B cell (primary cell): ENCODE data around the gene ZBTB48. TPM values are rescaled to one million over a fixed set of nuclear protein-coding genes. Genes with fewer than 3 reads are reported as not detected.

Source experiments
- ATAC-seq: fragments of 200-7000 bp; cut with Tn5 transposase; one replicate; pipeline ENCODE4 v1.10.0; 2021; ENCODE audit warnings: low read depth, mild to moderate bottlenecking, moderate number of reproducible peaks, moderate library complexity
- CTCF ChIA-PET: fragments of 350-600 bp; sonication (Branson Sonifier 250); formaldehyde crosslinking; loops from one replicate; lab custom pipeline; 2021; ENCODE audit warnings: antibody characterized with exemption, inconsistent platforms; lab: Charles Lee
- POLR2A ChIA-PET: fragments of 350-600 bp; sonication (Branson Sonifier 250); formaldehyde crosslinking; loops from one replicate; lab custom pipeline; 2021; ENCODE audit warnings: antibody characterized with exemption; lab: Charles Lee
- DNase-seq: peaks from one replicate; pipeline ENCODE4 v3.0.0; 2013
- H2AFZ ChIP-seq: 2 replicates; pipeline ENCODE4 v1.6.1; 2012; ENCODE audit warnings: mild to moderate bottlenecking, low read depth, low read length; ENCODE audit not compliant: insufficient read depth, poor library complexity, severe bottlenecking
- H3K27ac ChIP-seq, 2 donors: 1 replicate in 1 of 2; 2 replicates in 1 of 2; pipeline ENCODE4 v1.5.1; 2012 to 2013; ENCODE audit warnings: low read length in 2 of 2, mild to moderate bottlenecking in 2 of 2, moderate library complexity in 1 of 2
- H3K27me3 ChIP-seq, 4 experiments: fragments of 200-600 bp in 1 of 4; sonication (generic) in 1 of 4; replicated peaks in 1 of 4; 1 replicate in 2 of 4; 2 replicates in 2 of 4; pipeline versions ENCODE4 v1.6.1 to v1.7.0; 2013 to 2016; ENCODE audit warnings: low read length in 3 of 4, mild to moderate bottlenecking in 2 of 4, mixed read lengths in 1 of 4, moderate library complexity in 1 of 4; ENCODE audit not compliant: insufficient read depth in 4 of 4, control insufficient read depth in 3 of 4; ENCODE audit errors: control extremely low read depth in 1 of 4
- H3K36me3 ChIP-seq, 2 experiments: replicated peaks in 1 of 2; 1 replicate in 1 of 2; 2 replicates in 1 of 2; pipeline versions ENCODE4 v1.6.1 to v1.7.1; 2013; ENCODE audit warnings: low read length in 1 of 2; ENCODE audit not compliant: insufficient read depth in 2 of 2, control insufficient read depth in 1 of 2; ENCODE audit errors: control extremely low read depth in 1 of 2, extremely low read depth in 1 of 2
- H3K4me1 ChIP-seq, 2 donors: fragments of 200-600 bp in 1 of 2; sonication (generic) in 1 of 2; 1 replicate in 1 of 2; 2 replicates in 1 of 2; pipeline versions ENCODE4 v1.5.1 to v1.6.1; 2013 to 2017; ENCODE audit warnings: low read length in 2 of 2; ENCODE audit not compliant: control insufficient read depth in 2 of 2, insufficient read depth in 2 of 2
- H3K4me2 ChIP-seq: replicated peaks from 2 replicates; pipeline ENCODE3; 2012; ENCODE audit warnings: mild to moderate bottlenecking, low read depth, low read length; ENCODE audit not compliant: poor library complexity, severe bottlenecking
- H3K4me3 ChIP-seq, 5 experiments: fragments of 200-600 bp in 1 of 5; sonication (generic) in 1 of 5; 1 replicate in 3 of 5; 2 replicates in 2 of 5; pipeline versions ENCODE4 v1.5.1 to v1.7.0; 2011 to 2016; ENCODE audit warnings: low read length in 4 of 5, mild to moderate bottlenecking in 4 of 5, low read depth in 2 of 5, control low read depth in 1 of 5, moderate library complexity in 1 of 5; ENCODE audit not compliant: insufficient read depth in 1 of 5; ENCODE audit errors: control extremely low read depth in 1 of 5, extremely low read depth in 1 of 5
- H3K79me2 ChIP-seq: fragments of 200-600 bp; sonication (generic); one replicate; pipeline ENCODE4 v1.6.0; 2016; ENCODE audit warnings: low read length; ENCODE audit not compliant: control insufficient read depth, insufficient read depth
- H3K9ac ChIP-seq: fragments of 200-600 bp; sonication (generic); 2 replicates; pipeline ENCODE4 v1.6.1; 2017; ENCODE audit warnings: mild to moderate bottlenecking, low read length, moderate library complexity
- H3K9me3 ChIP-seq, 3 donors: one replicate each; pipeline versions ENCODE4 v1.6.1 to v1.7.1; 2013; ENCODE audit warnings: low read length in 2 of 3; ENCODE audit not compliant: control insufficient read depth in 2 of 3, insufficient read depth in 1 of 3; ENCODE audit errors: control extremely low read depth in 1 of 3
- H4K20me1 ChIP-seq: 2 replicates; pipeline ENCODE4 v1.6.0; 2012; ENCODE audit warnings: mild to moderate bottlenecking, low read length; ENCODE audit not compliant: insufficient read depth, control insufficient read depth, poor library complexity, severe bottlenecking
- H3K27ac Mint-ChIP-seq: one replicate; pipeline ENCODE4 v1.8.0; 2021; ENCODE audit warnings: mixed read lengths
- H3K27me3 Mint-ChIP-seq: one replicate; pipeline ENCODE4 v1.8.0; 2021; ENCODE audit warnings: mixed read lengths
- H3K4me1 Mint-ChIP-seq: one replicate; pipeline ENCODE4 v1.8.0; 2021; ENCODE audit warnings: mixed read lengths
- H3K4me3 Mint-ChIP-seq: one replicate; pipeline ENCODE4 v1.8.0; 2021; ENCODE audit warnings: mixed read lengths
- H3K9me3 Mint-ChIP-seq: one replicate; pipeline ENCODE4 v1.8.0; 2022; ENCODE audit warnings: mixed read lengths; ENCODE audit not compliant: insufficient read depth
- EZH2 ChIP-seq: IDR thresholded peaks from 2 replicates; pipeline ENCODE4 v1.6.1; 2012; ENCODE audit warnings: borderline replicate concordance, low read depth, mild to moderate bottlenecking, moderate library complexity, low read length; ENCODE audit not compliant: insufficient read depth, poor library complexity, severe bottlenecking
- WGBS: methylation state at CpG from one replicate; pipeline ENCODE4 v1.1.5; 2013; ENCODE audit warnings: missing lambda C conversion rate; ENCODE audit not compliant: insufficient coverage; 5-methylcytosine and 5-hydroxymethylcytosine counted together
- intact Hi-C: fragments of 100-400 bp; cut with micrococcal nuclease; formaldehyde crosslinking; loops from one replicate; pipeline ENCODE4 v1.10.0; 2022
- polyA plus RNA-seq: library from polyadenylated mRNA; depleted of rRNA; stranded (reverse); fragments of >200 nt; gene quantifications from 2 replicates; pipeline ENCODE4 v1.2.3, GENCODE V29; 2012
- total RNA-seq, 2 donors: library from RNA; stranded (reverse); fragments of 120-200 nt in 1 of 2; gene quantifications; 1 replicate in 1 of 2; 2 replicates in 1 of 2; pipeline versions ENCODE4 v1.2.3 to v1.2.4, GENCODE V29; 2013 to 2022
- TF ChIP-seq, protein P1 (sequence below): fragments of 200-600 bp; IDR thresholded peaks from one replicate; pipeline ENCODE4 v1.8.0; 2022; ENCODE audit warnings: antibody characterized with exemption, mild to moderate bottlenecking

Gene ZBTB48
- total and polyA plus RNA-seq, 2 donors (not counting 1 experiment from before 2014, with no cell fraction given) = 65.6 to 100 TPM

DNA sequence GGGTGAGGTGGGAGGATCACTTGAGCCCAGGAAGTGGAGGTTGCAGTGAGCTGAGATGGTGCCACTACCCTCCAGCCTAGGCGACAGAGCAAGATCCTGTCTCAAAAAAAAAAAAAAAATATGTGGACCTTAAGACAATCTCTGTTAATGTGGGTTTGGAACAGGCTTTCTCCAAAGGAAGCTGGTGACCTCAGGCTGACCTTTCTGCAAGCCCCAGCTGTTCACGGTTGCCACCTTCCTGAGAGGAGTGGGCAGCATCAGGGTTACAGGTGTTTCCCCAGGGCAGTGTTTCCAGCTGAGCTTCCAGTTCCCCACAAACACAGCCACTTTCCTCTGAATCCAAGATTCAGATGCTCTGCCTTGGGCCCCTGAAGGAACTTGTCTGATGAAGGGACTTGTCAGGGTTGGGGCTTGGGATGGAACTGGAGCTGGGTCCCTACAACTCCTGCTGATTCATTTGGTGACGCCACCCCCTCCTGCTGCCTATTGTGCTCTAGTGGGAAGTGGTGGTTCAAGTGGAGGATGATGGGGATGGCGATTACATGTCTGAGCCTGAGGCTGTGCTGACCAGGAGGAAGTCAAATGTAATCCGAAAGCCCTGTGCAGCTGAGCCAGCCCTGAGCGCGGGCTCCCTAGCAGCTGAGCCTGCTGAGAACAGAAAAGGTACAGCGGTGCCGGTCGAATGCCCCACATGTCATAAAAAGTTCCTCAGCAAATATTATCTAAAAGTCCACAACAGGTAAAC lies 1.9 kb downstream of the ZBTB48 start:
- Histone ChIP-seq H3K9me3 (no peaks in the 10 kb centered on the region), H3K27ac (peak overlapping the region; percentile 13 to 91), H2AFZ (no peak overlapping the region), H3K4me1 (peaks cover 20 to 32% of the 10 kb centered on the region in 2 donors), H3K4me3 (no peak overlapping the region), H3K27me3 (no peaks in the 10 kb centered on the region), H4K20me1 (peaks cover 35% of the 10 kb centered on the region), H3K79me2 (peaks cover 49% of the 10 kb centered on the region), H3K9ac (no peak overlapping the region), H3K36me3 (peaks cover 0 to 2% of the 10 kb centered on the region in 2 experiments), H3K4me2 (peak overlapping the region; percentile 88)
- H3K27me3 Mint-ChIP-seq = no peaks in the 10 kb centered on the region
- CTCF ChIA-PET = interaction anchor here (0.5 to 1.7 kb wide), 4 partner anchors 19 to 140 kb away, joined by 3 to 9 read pairs (median 3); partner anchors contain the start of gene KLHL21
- H3K9me3 Mint-ChIP-seq = no peaks in the 10 kb centered on the region
- H3K27ac Mint-ChIP-seq = peak overlapping the region; percentile 81
- peaks cover 34% of the 10 kb centered on the region for H3K4me1 Mint-ChIP-seq
- 38% methylated on average over 9 of the region's 10 CpGs for WGBS
- no peak for TF ChIP-seq EZH2
- TF ChIP-seq, protein P1, sequence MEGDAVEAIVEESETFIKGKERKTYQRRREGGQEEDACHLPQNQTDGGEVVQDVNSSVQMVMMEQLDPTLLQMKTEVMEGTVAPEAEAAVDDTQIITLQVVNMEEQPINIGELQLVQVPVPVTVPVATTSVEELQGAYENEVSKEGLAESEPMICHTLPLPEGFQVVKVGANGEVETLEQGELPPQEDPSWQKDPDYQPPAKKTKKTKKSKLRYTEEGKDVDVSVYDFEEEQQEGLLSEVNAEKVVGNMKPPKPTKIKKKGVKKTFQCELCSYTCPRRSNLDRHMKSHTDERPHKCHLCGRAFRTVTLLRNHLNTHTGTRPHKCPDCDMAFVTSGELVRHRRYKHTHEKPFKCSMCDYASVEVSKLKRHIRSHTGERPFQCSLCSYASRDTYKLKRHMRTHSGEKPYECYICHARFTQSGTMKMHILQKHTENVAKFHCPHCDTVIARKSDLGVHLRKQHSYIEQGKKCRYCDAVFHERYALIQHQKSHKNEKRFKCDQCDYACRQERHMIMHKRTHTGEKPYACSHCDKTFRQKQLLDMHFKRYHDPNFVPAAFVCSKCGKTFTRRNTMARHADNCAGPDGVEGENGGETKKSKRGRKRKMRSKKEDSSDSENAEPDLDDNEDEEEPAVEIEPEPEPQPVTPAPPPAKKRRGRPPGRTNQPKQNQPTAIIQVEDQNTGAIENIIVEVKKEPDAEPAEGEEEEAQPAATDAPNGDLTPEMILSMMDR = no peak
- H3K4me3 Mint-ChIP-seq = peak overlapping the region; percentile 98
- ATAC-seq (no peak), DNase-seq (no peak)
- POLR2A ChIA-PET = interaction anchor here (1.5 to 3.4 kb wide), 3 partner anchors 18 to 36 kb away, joined by 3 to 21 read pairs (median 7); partner anchors contain the start of gene KLHL21
- intact Hi-C loops = no loop called here

- peak overlapping the region; percentile 78 for H3K27ac Mint-ChIP-seq
- Histone ChIP-seq H3K9ac (no peak overlapping the region), H2AFZ (no peak overlapping the region), H3K79me2 (peaks cover 49% of the 10 kb centered on the region), H3K9me3 (no peaks in the 10 kb centered on the region), H4K20me1 (peaks cover 40% of the 10 kb centered on the region), H3K4me3 (no peak overlapping the region), H3K4me2 (peak overlapping the region; percentile 88), H3K27ac (peak overlapping the region; percentile 13 to 91), H3K4me1 (peaks cover 20 to 34% of the 10 kb centered on the region in 2 donors), H3K36me3 (peaks cover 0 to 5% of the 10 kb centered on the region in 2 experiments), H3K27me3 (no peaks in the 10 kb centered on the region)
- no peaks in the 10 kb centered on the region for H3K9me3 Mint-ChIP-seq
- WGBS = 100% methylated on average over 1 of the region's 1 CpG
- intact Hi-C loops = no loop called here
- TF ChIP-seq EZH2 = no peak
- TF ChIP-seq, protein P1 = no peak
- CTCF ChIA-PET = interaction anchor here (1.1 kb wide), 1 partner anchor 20 kb away, joined by 3 read pairs; the partner anchor contains the start of gene KLHL21
- peaks cover 36% of the 10 kb centered on the region for H3K4me1 Mint-ChIP-seq
- POLR2A ChIA-PET = no interaction called here
- ATAC-seq (no peak), DNase-seq (no peak)
- H3K4me3 Mint-ChIP-seq = peak overlapping the region; percentile 98
- H3K27me3 Mint-ChIP-seq = no peaks in the 10 kb centered on the region
Observed at GRCh38 chr1:6582370-6582769, 2.6 kb downstream of the ZBTB48 start.
